GM19023 (cell line): ENCODE data around the gene TMEM187.
A peak's percentile ranks its signal among the peaks of the same experiment; 100 is the strongest.
"Not testable (repeated sequence)": the region's sequence is repeated elsewhere in the genome, so short reads cannot be mapped to it uniquely, and the experiment has no call there.

Source experiments
- ATAC-seq: cut with Tn5 transposase; IDR thresholded peaks from one replicate; pipeline ENCODE4 v1.9.1; 2021; ENCODE audit warnings: mild to moderate bottlenecking, moderate library complexity; ENCODE audit not compliant: unreplicated experiment

TMEM187 gene

DNA sequence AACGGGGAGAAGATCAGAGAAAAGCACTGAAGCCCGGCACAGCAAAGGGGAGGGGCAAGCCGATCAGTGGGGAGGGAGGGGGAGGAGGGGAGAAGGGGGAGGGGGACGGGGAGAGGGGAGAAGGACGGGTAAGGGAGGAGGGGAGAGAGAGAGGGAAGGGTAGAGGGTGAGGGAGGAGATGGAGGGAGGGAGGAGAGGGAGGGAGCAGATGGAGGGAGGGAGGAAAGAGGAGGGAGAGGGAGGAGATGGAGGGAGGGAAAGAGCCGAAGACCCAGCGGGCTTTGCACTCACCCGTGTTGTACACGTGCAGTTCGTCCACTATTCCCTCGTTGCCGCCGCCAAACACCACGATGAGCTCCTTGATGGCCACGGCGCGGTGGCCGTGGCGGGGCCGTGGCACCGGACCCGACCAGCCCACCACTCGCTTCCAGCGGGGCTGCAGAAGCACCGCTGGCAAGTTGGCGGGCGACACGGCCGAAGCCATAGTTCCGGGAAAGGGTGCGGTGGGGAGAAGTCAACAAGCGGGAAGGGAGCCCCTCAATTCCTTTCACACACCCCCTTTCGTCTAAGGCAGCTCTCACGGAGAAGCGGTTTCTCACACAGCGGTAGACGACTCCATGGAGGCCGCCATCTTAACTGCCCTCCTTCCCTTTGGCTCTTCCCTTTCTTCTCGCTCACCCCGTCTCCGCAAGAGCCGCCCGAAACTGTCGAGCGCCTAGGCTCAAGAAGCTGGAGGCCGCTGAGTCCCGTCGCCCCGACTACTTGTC, 2.0 kb upstream of the TMEM187 start:
- peak; percentile 7 for ATAC-seq

DNA sequence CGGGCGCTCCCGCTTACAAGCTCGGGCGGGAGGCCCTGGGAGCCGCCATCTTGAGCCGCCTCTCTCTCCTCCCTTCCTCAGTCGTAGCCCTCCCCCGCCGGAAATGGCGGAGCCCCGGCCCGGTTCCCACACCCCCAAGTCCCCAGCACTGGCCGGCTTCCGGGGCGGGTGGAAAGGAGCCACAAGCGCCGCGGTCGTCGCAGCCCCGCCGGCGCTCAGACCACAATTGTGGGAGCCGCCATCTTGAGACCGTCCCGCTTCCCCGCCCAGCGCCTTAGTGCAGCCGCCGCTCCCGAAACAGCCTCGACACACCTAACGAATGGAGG, 1.5 kb upstream of the TMEM187 start:
- ATAC-seq = peak; percentile 47

DNA sequence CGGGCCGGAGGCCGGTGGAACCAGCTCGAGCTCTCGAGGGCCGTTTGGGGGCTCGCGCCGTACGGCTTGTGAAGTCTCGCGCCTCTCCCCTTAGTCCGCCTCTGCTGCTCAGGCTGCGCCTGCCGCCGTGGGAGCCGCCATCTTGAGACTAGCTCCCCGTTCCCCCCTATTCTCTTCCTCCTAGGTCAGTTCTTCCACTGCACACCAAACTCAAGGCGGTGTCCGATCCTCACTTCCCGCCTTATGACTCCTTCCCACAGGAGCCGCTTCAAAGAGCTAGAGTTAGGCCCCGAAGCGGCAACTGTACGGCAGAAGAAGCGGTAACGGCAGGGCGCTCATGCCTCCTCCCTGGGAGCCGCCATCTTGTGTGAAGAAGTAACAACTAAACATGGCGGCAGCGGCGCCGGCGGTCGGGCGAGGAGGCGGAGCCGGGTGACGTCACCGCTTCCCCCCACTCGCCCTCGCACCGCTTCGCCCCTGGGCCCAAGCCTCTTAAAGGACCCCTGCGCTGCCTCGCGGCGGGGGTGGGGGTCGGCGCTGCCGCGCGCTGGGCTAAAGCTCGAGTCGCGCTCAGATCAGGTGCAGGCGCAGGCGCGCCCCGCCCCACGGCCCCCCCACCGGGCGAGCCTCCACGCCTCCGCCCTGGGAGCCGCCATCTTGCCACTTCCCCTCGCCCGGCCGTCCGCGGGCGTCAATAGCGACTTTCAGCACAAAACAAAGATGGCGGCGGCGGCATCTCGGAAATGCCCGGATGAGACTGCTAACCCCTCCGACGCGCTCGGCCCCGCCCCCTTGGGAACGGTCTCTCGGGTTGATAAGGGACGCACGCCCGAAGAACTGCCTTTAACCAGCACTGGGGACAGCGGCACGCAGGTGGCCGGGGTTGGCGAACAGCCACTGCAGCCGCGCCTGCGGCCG, 845 bp upstream of the TMEM187 start, which contains the start of gene HCFC1:
TSS of gene HCFC1 (minus strand) at position 369 of the 918 bp plus-strand sequence. CDS start 978 bp downstream, outside the sequence.
- ATAC-seq = peak; percentile 43

DNA sequence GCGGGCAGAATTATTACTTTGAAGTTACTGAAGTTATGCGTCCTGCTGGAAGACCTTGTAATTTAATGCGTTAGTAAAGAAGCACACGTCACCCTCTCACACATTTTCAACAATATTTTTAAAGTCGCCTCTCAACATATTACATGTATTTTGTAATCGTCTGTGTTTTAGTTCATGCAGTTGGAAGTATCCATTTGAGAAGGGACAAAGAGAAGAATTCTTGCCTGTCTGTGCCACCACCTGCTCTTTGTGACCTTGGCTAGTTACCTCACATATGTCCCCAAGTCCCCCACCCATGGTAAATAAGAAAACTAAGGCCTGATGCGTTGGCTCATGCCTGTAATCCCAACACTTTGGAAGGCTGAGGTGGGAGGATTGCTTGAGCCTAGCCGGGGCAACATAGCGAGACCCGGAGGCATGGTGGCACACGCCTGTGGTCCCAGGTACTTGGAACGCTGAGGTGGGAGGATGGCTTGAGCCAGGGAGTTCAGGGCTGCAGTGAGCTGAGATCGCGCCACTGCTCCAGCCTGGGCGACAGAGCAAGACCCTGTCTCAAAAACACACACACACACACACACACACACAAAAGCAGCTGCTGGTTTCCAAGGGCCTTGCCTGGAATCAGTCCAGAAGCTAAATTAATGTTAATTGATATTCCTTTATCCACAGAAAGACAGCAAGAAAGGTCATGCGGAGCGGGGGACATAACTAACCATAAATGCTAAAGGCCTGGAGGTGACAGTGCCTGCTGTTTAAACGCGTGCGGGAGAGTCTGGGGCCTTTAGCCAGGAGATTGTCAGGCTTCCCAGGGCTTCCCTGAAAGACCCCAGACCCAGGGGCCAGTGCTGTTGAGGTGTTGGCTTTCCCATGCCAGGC, 811 bp downstream of the TMEM187 start:
- ATAC-seq = no peak

DNA sequence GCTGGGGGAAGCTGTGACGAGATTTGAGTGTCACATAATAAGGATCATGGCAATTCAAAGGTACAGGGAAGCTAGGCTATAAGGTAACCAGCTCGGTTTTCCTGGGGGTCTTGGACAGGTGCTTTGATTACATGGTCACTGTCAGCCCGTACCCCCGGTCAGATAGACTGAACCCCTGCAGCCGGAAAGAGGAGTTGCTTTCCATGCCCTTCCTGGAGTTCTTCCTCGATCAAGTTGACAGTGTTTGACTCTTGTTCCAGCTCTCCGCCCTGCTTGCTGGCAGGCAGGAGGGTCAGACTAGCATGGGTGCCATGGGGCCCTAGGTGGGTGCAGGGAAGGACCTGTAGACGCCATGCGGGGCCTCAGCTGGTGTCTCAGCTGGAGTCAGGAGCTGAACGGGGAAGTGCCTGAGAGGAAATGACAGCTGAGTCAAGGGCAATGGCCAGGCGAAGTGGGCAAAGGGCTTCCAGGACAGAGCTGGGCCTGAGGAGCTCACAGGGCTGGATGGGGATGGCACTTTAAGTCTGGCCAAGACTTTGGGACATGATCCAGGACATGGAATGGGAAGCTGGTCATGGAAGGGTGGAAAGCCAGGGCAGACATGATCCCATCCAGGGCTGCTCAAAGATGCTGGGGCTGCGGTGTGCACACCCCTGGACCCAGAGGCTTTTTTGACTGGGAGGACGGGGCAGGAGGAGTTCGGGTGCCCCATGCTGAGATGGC, 1.6 kb downstream of the TMEM187 start:
- no peak for ATAC-seq

DNA sequence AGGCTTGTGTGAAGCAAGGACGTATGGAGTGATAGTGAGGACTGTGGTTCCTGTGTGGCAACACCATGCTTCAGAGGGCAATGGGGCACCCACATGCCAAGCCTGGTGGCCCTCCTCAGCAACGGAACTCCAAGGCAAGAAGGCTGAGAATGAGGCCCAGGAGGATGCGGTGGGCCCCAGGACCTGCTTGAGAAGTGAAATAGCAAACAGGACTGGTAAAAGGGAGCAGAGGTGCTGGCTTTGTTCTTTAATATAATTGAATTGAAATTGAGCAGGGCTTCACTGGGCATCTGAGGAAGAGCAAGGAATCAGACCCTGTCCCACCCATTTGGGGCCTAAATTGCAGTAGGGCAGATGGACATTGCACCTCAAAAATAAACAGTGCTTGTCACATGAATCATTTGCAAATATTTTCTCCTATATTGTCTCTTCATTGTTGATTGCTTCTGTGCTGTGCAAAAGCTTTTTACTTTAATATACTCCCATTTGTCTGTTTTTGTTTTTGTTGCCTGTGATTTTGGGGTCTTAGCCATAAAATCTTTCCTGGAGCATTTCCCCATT, 2.3 kb downstream of the TMEM187 start:
- no peak for ATAC-seq

DNA sequence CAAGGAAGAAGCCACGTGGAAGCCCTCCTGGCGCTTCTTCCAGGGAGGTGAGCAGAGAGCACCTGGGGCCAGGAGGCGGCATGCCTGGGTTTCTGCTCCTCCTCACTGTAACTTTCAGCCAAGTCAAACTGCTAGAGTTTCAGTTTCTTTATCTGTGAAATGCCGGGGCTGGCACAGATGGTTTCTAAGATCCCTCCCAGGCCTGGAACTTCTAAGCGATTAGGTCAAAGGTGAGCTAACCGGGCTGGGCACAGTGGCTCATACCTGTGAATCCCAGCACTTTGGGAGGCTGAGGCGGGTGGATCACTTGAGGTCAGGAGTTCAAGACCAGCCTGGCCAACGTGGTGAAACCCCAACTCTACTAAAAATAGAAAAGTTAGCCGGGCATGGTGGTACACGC, 7.8 kb downstream of the TMEM187 start:
- not testable (repeated sequence) for ATAC-seq

DNA sequence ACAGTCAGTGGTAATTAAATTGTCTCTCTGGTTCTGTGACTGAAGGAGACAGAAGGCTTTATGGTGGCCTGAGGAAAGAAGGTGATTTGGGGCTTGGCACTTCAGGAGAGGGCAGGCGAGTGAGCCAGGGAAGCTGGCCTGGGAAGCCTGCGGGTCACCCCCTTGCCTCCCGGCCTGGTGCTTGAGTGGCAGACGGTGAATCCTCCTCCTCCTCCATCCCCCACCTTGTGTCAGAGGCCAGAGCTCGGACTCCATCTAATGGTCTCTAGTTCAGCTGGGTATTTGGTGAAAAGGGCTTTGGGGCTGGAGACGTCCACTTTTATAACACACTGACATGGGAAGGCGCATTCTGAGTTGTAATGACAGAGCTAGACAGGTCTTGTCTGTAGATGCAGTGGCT, 8.7 kb downstream of the TMEM187 start:
- ATAC-seq = no peak

DNA sequence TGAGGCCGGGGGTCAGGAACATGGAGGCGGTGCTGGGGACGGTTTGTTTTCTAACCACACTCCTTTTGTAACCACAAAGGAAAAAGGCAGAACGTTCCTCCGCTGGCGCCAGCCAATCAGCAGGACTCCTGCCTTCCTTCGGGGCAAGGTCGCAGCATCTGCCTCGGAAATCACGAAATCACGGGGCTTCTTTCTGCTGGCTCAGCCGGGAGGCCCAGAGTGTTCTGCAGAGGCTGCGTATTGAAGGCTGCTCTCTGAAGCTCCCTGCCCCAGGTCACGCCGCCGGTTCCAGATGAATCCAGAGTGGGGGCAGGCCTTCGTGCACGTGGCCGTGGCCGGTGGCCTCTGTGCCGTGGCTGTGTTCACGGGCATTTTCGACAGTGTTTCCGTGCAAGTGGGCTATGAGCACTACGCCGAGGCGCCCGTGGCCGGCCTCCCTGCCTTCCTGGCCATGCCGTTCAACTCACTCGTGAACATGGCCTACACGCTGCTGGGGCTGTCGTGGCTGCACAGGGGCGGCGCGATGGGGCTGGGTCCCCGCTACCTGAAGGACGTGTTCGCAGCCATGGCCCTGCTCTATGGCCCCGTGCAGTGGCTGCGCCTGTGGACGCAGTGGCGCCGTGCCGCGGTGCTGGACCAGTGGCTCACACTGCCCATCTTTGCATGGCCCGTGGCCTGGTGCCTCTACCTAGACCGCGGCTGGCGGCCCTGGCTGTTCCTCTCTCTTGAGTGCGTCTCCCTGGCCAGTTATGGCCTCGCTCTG, 9.4 kb downstream of the TMEM187 start:
- no peak for ATAC-seq

DNA sequence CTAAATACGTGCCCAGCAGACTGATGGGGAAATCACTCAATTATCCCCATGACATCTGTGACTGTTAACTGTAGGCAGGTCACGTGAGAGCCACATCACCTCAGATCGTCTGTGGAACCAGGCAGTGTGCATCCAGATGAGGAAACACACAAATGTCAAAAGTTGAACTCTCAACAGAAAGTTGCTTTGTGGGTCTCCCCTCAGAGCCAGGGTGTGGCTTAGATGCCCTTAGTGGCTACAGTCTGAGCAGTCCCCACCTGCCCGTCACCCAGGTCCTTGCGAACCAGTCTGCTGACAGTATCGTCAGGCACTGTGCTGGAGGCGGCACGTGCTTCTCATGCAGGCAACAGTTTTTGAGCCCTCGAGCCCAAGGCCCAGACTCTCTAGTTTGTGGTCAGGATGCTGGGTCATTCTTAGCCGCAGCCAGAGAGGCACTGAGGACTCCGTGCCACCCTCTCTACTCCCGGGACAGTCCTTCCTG, 10.8 kb downstream of the TMEM187 start:
- ATAC-seq = no peak

DNA sequence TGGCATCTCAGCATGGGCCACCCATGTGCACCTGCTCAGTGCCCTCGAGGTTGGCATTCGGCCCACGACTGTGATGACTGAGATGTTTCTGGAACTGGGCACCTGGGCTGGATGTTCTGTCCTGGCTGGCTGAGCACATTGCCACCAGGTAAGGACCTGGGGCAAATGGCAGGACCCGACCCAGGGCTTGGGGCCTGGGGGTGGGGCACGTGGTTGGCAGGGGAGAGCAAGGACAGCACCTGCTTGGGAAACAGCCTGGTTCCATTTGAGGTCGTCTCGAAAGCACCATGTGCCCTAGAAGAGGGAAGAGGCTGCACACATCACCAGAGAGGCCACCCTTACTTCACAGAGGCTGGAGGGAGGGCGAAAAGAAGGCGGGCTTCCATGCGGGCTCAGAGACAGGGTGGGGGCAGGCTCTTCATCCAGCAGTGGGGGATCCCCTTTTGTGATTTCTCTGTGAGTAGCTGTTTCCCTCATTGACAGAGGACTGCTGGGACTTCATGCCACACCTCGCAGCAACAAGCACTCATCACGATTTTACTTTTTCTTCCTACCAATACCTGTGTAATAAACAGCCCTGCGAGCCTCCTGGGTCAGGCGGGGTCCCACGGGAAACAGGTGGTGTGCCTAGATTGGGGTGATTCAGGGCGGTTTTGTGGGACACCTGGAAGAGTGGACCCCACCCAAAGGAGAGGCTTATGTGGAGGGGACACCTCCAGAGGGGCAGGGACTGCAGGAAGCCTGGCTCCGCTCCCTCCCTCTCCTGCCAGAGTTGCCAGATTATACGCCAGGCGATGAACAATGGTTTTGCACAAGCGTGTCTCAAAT, 12.0 kb downstream of the TMEM187 start:
- ATAC-seq = peak; percentile 36

DNA sequence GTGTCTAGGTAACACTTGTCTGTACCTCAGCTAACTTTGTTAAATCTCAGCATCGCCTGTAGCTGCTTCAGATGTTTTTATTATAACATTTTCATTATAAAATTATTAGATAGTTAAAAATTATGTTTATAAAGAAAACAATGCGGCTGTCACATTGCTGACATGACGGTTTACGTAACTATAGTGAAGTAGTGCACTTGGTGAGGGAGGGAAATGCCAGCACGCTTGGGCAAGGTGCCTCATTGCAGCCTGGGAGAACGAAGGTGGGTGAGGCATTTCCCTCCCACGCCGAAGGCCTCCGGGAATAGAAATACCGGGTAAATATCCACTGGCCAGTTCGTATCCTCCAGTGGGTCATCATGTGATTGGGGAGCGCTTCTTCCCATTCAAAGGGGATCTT, 15.9 kb downstream of the TMEM187 start:
- ATAC-seq = no peak

DNA sequence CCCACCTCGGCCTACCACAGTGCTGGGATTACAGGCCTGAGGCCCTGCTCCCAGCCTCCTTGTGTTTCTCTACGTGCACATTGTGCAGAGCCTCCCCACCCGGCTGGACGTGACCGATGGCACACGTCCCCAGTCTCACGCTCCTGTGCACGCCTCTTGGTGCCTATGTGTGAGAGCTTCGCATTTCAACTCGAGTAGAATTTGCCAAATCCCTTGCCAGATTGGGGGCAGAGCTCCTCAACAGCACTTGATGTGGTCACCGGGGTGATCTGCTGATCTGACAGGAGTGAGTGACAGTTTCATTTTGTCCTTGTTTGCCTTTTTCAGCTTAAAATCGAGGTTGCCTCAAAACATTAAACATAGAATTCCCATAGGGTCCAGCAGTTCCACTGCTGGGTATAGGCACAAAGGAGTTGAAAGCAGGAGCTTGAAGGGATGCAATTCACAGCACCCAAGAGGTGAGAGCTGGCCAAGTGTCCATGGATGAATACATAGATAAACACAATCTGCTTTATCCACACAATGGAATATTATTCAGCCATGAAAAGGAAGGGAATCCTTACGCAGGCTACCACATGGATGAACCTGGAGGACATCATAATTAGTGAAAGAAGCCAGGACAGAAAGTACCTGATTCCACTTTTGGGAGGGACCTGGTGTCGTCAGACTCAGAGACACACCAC, 17.6 kb downstream of the TMEM187 start:
- ATAC-seq = no peak

DNA sequence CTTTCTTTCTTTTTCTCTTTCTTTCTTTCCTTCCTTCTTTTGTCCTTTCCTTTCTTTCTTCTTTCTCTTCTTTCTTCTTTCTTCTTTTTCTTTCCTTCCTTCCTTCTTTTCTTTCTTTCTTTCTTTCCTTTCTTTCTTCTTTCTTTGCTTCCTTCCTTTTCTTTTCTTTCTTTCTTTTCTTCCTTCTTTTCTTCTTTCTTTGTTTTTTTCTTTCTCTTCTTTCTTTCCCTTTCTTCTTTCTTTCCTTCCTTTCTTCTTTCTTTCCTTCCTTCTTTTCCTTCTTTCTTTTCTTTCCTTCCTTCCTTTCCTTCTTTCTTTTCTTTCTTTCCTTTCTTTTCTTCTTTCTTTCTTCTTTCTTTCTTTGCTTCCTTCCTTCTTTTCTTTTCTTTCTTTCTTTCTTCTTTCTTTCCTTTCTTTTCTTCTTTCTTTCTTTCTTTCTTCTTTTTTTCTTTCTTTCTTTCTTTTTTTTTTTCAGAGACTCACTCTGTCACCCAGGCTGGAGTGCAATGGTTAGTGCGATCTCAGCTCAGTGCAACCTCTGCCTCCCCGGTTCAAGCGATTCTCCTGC, 18.5 kb downstream of the TMEM187 start:
- no peak for ATAC-seq

DNA sequence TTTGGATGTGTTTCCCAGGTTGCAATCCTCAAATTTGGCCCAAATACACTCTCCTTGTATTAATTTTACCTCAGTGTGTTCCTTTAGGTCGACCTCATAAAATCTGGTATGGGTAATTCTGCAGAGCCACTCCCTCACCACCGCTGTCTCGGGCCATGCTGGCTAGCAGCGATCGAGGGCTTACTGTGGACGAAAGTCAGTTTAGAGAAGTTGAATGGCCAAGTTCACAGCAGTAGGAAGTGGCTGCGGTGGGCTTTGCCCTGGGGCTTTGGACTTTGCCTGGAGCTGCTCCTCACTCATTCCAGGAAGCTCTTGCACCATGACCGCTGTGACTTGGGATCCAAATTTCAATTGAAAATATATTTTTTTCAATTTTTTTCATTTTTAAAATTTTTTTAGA, 19.6 kb downstream of the TMEM187 start:
- no peak for ATAC-seq

DNA sequence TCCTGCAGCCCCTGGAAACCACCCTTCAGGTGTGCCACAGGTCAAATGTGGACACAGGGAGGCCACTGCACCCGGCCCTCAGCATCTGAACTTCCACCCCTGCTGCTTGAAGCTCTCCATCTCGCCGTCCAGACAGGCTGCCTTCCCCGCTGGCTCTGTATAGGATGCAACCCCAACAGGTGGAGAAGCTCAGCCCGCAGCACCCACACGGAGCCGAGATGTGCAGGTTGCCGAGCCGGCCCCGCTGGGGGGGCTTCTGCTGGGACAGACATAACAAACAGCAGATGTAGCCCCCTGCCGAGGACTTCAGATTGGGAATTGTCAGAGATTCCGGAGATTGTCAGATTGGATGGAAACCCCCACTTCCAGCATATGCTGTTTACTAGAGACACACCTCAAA, 20.5 kb downstream of the TMEM187 start:
- ATAC-seq = no peak

DNA sequence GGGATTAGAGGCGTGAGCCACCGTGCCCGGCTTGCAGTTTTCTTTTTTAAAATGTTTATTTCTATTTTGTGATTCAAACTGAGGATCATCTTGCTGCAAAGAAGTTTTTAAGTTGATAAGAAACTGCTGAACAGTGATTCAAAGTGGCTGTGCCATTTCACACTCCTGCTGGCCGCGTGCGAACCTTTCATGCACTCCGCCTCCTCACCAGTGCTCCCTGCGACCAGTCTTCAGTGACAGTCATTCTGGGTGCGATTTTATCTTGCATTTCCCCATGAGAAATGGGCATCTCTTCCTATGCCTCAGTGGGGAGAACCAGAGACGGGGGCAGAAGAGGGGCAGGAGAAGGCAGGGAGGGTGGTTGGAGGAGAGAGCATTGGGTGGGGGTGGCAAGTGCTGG, 21.4 kb downstream of the TMEM187 start:
- ATAC-seq = no peak
